ENCODE data around the gene EPHB2.

EPHB2 gene

DNA sequence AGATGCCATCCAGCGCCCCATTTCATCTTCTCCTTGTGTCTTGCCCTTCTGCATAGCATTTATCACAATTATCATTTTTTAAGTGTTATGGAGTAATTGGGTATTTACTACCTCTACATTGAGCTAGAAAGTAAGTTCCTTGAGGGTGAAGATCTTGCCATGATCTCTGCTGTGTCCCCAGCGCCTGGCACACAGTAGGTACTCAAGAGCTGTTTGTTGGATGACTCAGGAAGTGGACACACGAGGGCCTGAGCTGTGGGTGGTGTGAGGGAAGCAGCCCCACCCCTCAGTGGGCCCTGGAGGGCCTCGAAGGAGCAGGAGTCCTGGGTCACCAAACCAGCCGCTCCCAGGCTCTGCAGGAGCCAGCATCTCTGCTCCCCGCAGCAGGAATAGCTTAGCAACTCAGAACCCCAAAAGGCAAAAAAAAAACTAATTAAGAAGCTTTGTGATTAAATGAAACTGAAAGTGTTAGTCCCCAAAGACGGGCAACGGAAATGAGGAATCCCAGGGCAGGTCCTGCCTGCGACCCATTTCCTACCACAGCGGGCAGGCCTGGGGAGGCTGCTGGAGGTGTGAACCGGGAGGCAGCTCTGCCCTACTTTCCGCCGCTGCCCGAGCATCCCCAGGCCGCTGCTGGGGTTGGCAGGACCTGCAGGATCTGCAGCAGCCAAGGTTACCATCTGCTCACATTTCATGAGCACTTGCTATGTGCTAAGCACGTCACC is 174.3 kb downstream of the EPHB2 start:
- DNase-seq (ENCODE audit: low spot score): no peak

DNA sequence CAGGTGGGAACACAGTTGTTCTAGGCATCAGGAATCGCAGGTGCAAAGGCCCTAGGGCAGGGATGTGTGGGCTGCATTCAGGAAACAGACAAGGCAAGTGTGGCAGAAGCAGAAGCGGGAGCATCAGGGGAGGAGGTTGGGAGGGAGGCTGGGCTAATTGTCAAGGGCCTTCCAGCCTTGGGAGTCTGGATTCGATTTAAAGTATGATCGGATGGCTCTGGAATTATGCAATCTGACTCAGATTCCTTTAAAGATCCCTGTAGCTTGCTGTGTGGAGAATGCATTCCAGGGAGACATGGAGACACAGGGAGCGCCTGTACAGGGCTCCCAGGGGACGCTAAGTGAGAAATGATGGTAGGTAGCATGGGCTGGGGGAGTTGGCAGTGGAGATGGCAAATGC is 175.6 kb downstream of the EPHB2 start:
- peak; percentile 73 for DNase-seq (ENCODE audit: low spot score)

DNA sequence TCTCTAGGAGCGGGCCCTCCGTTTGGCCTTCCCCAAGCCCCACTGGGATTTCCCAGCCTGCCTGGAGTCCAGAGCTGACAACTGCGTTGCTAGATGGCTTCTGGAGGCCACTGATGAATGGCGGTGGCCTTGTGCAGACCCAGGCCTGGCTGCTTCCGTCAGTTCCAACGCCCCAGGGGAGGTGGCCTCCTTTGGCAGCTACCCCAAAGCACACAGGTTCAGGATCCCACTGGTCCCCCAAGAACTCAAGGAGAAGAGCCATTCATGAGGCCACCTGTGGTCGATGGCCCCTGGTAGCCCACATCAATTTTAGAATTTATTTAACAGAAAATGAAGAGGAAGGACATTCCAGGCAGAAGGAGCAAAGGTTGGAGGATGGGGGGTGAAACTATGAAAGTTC is 176.9 kb downstream of the EPHB2 start:
- DNase-seq (ENCODE audit: low spot score): no peak

DNA sequence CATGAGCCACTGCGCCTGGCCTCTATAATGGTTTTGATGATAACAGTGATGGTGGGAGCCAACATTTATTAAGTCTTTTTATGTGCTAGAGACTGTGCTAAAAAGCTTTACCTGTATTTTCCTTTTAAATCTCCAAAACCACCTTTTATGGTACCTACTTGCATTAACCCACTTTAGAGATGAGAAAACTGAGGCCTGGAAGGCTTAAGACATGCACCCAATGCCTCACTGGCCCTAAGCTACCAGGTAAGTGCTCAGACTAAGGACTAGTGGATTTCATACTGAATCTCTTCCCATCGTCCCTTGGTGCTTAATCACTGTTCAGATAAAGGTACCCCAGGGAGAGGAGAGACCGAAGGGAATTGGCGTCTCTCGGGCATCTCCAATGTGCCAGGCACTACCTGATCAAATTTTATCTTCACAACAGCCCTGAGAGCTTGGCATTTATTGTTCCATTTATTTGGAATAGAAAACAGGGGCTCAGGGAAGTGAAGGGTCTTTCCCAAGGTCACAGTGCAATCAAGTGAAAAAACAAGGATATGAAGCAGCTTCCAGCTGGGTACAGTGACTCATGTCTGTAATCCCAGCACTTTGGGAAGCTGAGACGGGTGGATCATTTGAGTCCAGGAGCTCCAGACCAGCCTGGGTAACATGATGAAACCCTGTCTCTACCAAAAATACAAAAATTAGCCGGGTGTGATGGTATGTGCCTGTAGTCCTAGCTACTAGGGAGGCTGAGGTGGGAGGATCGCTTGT is 177.9 kb downstream of the EPHB2 start:
- no peak for DNase-seq (ENCODE audit: low spot score)

DNA sequence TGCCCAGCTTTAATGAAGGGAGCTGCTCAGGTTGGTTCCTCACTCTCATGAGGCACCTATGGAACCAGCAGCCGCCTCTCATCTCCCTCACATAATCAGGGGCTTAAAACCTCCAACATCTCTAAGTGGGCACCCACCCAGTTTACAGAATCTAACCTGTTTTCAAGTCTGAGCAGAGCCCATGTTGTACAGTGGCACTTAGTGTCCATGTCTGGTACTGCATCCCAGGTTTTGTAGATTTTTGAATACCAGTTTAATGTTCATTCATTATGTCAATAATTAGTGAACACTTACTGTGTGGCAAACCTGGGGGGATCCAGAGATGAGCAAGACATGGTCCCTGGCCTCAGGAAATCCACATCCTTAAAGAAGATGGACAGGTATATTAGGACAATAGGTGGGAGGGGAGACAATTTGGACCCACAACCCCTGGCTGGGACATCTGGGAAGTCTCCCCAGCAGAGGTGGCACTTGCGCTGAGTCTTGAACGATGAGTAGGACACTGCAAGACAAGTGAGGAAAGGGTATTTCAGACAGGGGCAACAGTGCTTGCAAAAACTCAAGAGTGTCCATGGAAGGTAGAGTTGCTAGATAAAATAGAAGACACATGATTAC is 178.7 kb downstream of the EPHB2 start:
- peak; percentile 53 for DNase-seq (ENCODE audit: low spot score)

DNA sequence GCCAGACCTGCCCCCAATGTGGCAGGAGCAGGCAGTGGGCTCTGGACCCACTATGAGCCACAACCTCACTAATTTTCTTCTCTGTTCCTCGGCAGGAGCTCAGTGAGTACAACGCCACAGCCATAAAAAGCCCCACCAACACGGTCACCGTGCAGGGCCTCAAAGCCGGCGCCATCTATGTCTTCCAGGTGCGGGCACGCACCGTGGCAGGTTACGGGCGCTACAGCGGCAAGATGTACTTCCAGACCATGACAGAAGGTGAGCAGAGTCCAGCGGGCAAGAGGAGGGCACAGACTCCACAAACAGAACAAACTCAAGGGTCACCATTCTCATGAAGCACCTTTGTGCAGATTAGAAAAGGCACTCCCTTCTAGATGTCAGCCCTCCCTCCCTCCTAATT is 182.2 kb downstream of the EPHB2 start:
- no peak for DNase-seq (ENCODE audit: low spot score)

DNA sequence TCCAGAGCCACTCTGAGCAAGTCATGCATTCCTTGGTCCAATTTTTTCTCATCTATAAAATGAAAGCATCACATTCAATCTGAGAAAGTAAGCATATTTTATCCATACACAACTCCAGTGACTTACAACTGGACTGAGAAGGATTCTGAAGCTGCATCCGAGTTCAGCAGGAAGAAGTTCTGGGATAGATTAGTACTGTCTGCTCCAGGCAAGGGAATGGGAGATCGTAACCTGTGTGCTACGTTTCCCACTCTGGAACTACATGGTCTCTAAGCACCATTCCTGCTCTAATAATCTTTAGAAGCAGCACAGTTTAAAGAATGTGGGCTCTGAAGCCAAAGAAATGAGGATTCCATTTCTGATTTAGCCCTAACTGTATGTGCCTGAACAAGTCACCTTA is 182.7 kb downstream of the EPHB2 start:
- DNase-seq (ENCODE audit: low spot score): no peak

DNA sequence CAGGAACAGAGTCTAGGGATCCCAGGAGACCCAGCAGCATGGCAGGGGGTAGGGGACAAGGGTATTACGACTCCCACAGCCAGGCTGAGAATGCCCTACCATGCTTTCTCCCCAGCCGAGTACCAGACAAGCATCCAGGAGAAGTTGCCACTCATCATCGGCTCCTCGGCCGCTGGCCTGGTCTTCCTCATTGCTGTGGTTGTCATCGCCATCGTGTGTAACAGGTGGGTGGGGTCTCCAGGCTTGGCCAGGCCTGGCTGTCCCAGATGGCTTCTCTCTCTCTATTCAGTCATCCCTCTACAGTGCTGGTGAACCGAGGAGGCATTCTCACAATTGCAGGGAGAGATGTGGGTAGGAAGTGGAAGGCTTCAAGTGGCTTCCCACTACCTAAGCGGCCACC is 184.7 kb downstream of the EPHB2 start:
- DNase-seq (ENCODE audit: low spot score): no peak

DNA sequence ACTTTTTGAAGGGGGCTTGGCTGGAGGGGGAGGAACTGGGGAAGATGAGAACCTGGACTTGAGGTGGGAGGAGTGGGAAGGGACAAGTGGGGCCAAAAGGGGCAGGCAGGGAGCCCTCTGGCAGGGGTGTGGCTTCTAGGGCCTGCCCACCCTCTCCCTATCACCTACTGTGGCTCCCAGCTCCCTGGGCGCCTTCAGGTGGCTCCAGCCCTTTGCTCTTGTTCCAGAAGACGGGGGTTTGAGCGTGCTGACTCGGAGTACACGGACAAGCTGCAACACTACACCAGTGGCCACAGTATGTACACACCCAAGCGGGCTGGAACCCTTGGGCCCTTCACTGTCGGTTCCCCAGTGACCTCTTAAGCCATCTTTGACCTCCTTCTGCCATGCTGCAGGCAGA is 185.5 kb downstream of the EPHB2 start:
- no peak for DNase-seq (ENCODE audit: low spot score)

DNA sequence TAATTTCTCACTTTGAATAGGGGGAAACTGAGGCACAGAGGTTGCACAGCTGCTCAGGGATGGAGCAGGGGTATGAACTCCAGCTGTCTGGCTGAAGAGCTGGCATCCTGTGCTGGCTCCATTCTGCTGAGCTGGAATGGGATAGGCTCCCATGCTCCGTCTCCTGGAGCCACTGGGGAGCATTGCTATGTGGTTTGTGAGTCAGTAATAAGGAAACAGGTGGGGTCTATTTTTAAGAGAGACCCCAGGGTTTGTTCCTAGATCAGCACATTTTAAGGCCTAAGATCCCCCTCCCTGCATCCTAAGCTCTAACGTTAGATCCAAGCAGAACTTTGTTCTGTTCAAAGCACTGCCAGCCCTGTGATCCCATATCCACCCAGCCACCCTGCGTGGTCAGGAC is 189.8 kb downstream of the EPHB2 start:
- no peak for DNase-seq (ENCODE audit: low spot score)

DNA sequence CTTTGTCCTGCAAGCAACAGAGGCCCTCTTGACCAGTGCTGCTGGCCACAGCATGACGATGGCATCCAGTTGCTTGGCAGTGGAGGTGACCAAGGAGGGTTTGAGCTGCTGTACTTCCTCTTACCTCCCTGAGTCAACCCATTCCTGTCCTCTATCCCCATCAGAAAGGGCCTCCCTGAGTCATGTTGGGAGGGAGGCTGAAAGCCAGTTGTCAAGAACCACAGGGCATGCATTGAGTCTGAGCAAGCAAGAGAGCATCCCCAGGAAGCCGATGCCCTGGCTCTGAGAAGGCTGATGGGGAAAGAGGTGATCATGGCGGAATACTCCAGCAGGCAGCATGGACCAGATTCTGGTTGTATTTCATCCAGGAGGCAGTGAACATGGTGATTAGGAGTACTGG is 192.5 kb downstream of the EPHB2 start:
- no peak for DNase-seq (ENCODE audit: low spot score)

DNA sequence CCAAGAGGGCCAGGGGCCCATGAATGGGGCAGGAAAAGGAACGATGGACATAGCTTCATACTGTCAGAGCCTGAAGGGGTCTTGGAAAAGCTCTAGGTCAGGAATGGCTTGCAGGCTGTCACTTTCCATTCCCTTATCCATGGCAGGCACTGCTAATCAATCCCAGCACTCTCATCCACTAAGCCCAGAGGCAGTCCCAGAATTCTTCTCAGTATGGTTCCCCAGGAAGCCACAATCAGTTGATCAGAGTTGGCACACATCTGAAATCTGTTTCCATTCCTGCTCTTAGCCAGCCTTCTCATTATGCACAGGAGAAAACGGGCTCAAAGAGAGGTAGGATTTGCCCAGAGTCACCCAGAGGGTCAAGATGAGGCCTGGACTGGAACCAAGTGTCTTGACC is 196.3 kb downstream of the EPHB2 start:
- no peak for DNase-seq (ENCODE audit: low spot score)

DNA sequence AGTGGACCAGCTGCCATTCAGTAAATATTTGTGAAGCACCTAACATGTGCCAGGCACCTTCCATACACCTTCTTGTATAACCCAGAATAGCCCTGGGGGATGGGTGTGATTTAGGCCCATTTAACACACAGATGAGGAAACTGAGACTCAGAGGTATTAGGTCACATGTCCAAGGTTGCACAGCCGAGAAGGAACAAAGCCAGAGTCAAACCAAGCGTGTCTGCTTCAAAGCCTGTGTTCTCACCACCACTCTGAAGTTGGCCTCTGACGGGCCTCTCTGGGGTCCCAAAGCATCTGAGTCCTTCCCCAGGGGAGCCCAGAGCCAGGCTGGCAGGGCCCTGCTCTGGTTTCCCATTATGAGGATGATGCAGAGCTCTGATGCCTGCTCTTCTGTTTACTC is 196.9 kb downstream of the EPHB2 start:
- DNase-seq (ENCODE audit: low spot score): no peak

DNA sequence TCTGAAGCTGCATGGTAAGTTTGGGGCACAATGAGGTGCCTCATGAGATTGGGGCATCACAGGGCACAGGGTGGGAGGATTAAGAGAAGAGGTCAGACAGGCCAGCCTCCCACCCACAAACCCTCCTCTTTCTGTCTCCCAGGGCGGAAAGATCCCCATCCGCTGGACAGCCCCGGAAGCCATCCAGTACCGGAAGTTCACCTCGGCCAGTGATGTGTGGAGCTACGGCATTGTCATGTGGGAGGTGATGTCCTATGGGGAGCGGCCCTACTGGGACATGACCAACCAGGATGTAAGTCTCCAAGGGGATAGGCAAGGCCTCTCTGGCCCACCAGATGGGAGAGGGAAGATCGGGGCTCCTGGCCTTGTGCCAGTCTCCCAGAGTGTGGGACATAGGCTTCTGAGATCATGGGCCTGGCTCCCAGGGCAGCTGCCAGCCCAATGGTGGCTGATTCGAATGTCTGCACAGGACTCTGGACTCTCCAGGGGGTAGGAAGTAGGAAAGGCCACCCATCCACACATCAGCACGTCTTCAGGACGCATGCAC is 198.3 kb downstream of the EPHB2 start:
- DNase-seq (ENCODE audit: low spot score): no peak

DNA sequence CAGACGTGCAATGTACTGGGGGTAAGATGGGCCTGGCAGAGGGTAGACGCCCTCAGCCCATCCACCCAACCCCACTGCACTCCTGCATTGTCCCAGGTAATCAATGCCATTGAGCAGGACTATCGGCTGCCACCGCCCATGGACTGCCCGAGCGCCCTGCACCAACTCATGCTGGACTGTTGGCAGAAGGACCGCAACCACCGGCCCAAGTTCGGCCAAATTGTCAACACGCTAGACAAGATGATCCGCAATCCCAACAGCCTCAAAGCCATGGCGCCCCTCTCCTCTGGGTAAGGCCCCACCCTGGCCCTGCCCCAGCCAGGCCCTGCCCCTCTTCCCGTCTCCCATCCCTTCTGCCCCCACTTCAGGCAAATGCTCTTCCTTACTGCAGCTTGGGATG is 199.6 kb downstream of the EPHB2 start:
- DNase-seq (ENCODE audit: low spot score): no peak

DNA sequence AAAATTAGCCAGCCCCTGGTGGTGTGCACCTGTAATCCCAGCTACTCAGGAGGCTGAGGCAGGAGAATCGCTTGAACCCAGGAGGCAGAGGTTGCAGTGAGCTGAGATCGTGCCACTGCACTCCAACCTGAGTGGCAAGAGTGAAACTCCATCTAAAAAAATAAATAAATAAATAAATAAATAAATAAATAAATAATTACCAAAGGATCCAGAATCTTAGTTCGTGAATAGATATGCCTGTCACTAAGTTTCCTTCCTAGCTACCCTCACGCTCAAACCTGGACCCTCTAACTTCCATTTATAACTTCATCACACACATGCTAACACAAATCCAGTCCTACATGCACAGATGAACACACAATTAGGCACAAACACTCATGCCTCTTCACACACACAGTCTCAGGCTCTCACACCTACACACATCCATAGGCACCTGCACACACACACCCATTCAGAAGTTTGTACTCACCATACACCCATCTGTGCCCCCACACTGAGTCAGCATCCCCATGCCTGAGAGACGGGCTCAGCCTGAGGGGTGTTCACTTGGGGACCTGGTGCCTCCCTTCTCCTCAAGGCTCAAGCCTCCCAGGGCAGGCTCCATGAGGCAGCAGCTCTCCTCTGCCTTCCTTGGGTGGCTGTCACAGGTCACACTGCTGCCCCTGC is 200.5 kb downstream of the EPHB2 start:
- DNase-seq (ENCODE audit: low spot score): no peak

DNA sequence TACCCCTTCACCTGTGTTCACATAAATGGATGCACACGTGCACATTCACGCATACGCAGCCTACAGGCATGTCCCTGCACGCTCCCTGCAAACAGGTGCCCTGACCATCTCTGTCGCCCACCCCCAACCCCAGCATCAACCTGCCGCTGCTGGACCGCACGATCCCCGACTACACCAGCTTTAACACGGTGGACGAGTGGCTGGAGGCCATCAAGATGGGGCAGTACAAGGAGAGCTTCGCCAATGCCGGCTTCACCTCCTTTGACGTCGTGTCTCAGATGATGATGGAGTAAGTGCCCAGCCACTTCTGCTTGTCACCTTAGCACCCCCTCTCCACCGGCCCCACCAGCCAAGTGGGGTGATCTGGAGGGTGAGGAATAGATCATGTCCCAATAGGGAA is 201.7 kb downstream of the EPHB2 start:
- DNase-seq (ENCODE audit: low spot score): no peak

DNA sequence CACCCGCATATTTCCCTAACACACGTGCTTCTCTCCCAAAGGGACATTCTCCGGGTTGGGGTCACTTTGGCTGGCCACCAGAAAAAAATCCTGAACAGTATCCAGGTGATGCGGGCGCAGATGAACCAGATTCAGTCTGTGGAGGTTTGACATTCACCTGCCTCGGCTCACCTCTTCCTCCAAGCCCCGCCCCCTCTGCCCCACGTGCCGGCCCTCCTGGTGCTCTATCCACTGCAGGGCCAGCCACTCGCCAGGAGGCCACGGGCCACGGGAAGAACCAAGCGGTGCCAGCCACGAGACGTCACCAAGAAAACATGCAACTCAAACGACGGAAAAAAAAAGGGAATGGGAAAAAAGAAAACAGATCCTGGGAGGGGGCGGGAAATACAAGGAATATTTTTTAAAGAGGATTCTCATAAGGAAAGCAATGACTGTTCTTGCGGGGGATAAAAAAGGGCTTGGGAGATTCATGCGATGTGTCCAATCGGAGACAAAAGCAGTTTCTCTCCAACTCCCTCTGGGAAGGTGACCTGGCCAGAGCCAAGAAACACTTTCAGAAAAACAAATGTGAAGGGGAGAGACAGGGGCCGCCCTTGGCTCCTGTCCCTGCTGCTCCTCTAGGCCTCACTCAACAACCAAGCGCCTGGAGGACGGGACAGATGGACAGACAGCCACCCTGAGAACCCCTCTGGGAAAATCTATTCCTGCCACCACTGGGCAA is 202.9 kb downstream of the EPHB2 start:
- no peak for DNase-seq (ENCODE audit: low spot score)

DNA sequence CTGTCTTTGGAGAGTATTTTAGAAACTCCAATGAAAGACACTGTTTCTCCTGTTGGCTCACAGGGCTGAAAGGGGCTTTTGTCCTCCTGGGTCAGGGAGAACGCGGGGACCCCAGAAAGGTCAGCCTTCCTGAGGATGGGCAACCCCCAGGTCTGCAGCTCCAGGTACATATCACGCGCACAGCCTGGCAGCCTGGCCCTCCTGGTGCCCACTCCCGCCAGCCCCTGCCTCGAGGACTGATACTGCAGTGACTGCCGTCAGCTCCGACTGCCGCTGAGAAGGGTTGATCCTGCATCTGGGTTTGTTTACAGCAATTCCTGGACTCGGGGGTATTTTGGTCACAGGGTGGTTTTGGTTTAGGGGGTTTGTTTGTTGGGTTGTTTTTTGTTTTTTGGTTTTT is 203.5 kb downstream of the EPHB2 start:
- DNase-seq (ENCODE audit: low spot score): no peak

DNA sequence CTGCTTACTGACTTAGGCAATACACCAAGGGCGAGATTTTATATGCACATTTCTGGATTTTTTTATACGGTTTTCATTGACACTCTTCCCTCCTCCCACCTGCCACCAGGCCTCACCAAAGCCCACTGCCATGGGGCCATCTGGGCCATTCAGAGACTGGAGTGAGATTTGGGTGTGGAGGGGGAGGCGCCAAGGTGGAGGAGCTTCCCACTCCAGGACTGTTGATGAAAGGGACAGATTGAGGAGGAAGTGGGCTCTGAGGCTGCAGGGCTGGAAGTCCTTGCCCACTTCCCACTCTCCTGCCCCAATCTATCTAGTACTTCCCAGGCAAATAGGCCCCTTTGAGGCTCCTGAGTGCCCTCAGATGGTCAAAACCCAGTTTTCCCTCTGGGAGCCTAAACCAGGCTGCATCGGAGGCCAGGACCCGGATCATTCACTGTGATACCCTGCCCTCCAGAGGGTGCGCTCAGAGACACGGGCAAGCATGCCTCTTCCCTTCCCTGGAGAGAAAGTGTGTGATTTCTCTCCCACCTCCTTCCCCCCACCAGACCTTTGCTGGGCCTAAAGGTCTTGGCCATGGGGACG is 204.1 kb downstream of the EPHB2 start:
- no peak for DNase-seq (ENCODE audit: low spot score)

DNA sequence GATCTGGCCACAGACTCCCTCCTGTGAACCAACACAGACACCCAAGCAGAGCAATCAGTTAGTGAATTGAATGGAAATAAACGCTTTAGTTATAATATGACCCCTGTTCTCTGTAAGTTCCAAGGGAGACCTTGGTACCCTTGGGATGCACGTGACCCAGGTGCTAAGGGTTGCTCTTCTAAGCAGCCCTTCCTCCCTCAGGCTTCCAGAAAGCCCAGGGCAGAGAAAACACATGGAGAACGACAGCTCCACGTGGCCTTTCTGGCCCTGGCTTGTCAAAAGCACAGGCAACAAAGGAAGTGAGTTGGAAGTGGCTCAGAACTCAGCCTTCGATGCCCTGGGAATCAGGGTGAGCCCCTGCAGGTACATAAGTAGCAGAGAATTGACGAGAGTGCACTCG is 204.6 kb downstream of the EPHB2 start:
- DNase-seq (ENCODE audit: low spot score): no peak
